PC-9 (cell line): ENCODE results near the gene AHDC1. TPM values are rescaled to one million over a fixed set of nuclear protein-coding genes. Genes with fewer than 3 reads are reported as not detected.

ENCODE experiments used
- BruUV-seq: library from RNA; stranded (reverse); fragments of 400-500 nt; replicated peaks from 2 replicates; lab custom pipeline; 2021; lab: Mats Ljungman, UMichigan
- CTCF ChIA-PET: fragments of 300-600 bp; sonication (Branson Sonifier 250); formaldehyde crosslinking; loops from one replicate; lab custom pipeline; 2022; ENCODE audit warnings: antibody characterized with exemption; lab: Charles Lee
- POLR2A ChIA-PET: fragments of 300-600 bp; sonication (Branson Sonifier 250); formaldehyde crosslinking; loops from one replicate; lab custom pipeline; 2022; ENCODE audit warnings: antibody characterized with exemption; ENCODE audit not compliant: unreplicated experiment; lab: Charles Lee
- DNase-seq, 2 experiments: peaks; one replicate each; pipeline versions ENCODE4 v3.0.0 to v3.0.0-alpha.2; 2015 to 2022; ENCODE audit warnings: mixed read lengths in 1 of 2
- H2AFZ ChIP-seq: fragments of 200-600 bp; sonication (generic); 2 replicates; pipeline ENCODE4 v1.8.1; 2017; ENCODE audit warnings: antibody characterized with exemption
- H3F3A ChIP-seq: fragments of 200-600 bp; sonication (generic); 2 replicates; pipeline ENCODE4 v1.8.1; 2017; ENCODE audit warnings: antibody characterized with exemption, mild to moderate bottlenecking, low read depth; ENCODE audit not compliant: insufficient read depth
- H3K27ac ChIP-seq: fragments of 200-600 bp; sonication (generic); 2 replicates; pipeline ENCODE4 v1.6.1; 2016; ENCODE audit warnings: mixed run types
- H3K27me3 ChIP-seq: fragments of 200-600 bp; sonication (generic); 2 replicates; pipeline ENCODE4 v1.6.1; 2016; ENCODE audit warnings: low read depth, mixed run types; ENCODE audit not compliant: insufficient read depth
- H3K36me3 ChIP-seq: fragments of 200-600 bp; sonication (generic); 2 replicates; pipeline ENCODE4 v1.6.1; 2016; ENCODE audit warnings: low read depth, mixed run types
- H3K4me1 ChIP-seq: fragments of 200-600 bp; sonication (generic); replicated peaks from 2 replicates; pipeline ENCODE4 v1.6.1; 2016; ENCODE audit warnings: mixed run types; ENCODE audit not compliant: insufficient read depth
- H3K4me2 ChIP-seq: fragments of 200-600 bp; sonication (generic); 2 replicates; pipeline ENCODE4 v1.6.1; 2017; ENCODE audit warnings: mixed run types
- H3K4me3 ChIP-seq: fragments of 200-600 bp; sonication (generic); 2 replicates; pipeline ENCODE4 v1.6.1; 2016; ENCODE audit warnings: mixed run types
- H3K79me2 ChIP-seq: fragments of 200-600 bp; sonication (generic); 2 replicates; pipeline ENCODE4 v1.6.1; 2017; ENCODE audit warnings: low read depth, mixed run types
- H3K9me2 ChIP-seq: fragments of 200-600 bp; sonication (generic); 2 replicates; pipeline ENCODE4 v1.8.1; 2017; ENCODE audit warnings: mild to moderate bottlenecking; ENCODE audit not compliant: insufficient read depth
- H3K9me3 ChIP-seq: fragments of 200-600 bp; sonication (generic); 2 replicates; pipeline ENCODE4 v1.8.1; 2016; ENCODE audit warnings: low read depth; ENCODE audit not compliant: insufficient read depth
- H4K20me1 ChIP-seq: fragments of 200-600 bp; sonication (generic); 2 replicates; pipeline ENCODE4 v1.8.1; 2017; ENCODE audit not compliant: insufficient read depth
- EZH2 ChIP-seq: fragments of 200-600 bp; sonication (generic); IDR thresholded peaks from 2 replicates; pipeline ENCODE4 v1.8.0; 2017; ENCODE audit warnings: antibody characterized with exemption, low read depth
- intact Hi-C: fragments of 100-400 bp; cut with micrococcal nuclease; formaldehyde crosslinking; loops from one replicate; pipeline ENCODE4 v1.10.0; 2022; ENCODE audit not compliant: unreplicated experiment
- total RNA-seq: library from RNA; stranded (reverse); gene quantifications from 2 replicates; pipeline ENCODE4 v1.2.3, GENCODE V29; 2021
- TF ChIP-seq, protein P1 (sequence below): fragments of 200-600 bp; sonication (generic); conservative IDR thresholded peaks from 2 replicates; pipeline ENCODE4 v1.6.1; 2017; ENCODE audit warnings: mixed run types, antibody characterized with exemption, mild to moderate bottlenecking, moderate library complexity

The AHDC1 gene
- total RNA-seq, 1 experiment from 2014 or later, result 48.8 TPM

GRCh38 chr1:27552911-27553420 is 51.0 kb downstream of the AHDC1 start:
- Histone ChIP-seq H3K4me1 (peaks cover 13% of the 10 kb centered on the region), H2AFZ (no peak overlapping the region), H3K36me3 (no peaks in the 10 kb centered on the region), H3K4me2 (no peak overlapping the region), H3K79me2 (no peaks in the 10 kb centered on the region), H3K9me3 (no peaks in the 10 kb centered on the region), H3K27me3 (no peaks in the 10 kb centered on the region), H3K27ac (no peak overlapping the region), H4K20me1 (no peaks in the 10 kb centered on the region), H3K9me2 (no peaks in the 10 kb centered on the region), H3K4me3 (no peak overlapping the region), H3F3A (peaks cover 10% of the 10 kb centered on the region)
- ChIA-PET CTCF (no interaction called here), POLR2A (interaction anchor here (0.6 kb wide), 2 partner anchors 60 to 215 kb away, joined by 5 to 51 read pairs; no protein-coding TSS in a partner anchor)
- DNase-seq, result no peak
- TF ChIP-seq EZH2, result no peak
- TF ChIP-seq, protein P1, sequence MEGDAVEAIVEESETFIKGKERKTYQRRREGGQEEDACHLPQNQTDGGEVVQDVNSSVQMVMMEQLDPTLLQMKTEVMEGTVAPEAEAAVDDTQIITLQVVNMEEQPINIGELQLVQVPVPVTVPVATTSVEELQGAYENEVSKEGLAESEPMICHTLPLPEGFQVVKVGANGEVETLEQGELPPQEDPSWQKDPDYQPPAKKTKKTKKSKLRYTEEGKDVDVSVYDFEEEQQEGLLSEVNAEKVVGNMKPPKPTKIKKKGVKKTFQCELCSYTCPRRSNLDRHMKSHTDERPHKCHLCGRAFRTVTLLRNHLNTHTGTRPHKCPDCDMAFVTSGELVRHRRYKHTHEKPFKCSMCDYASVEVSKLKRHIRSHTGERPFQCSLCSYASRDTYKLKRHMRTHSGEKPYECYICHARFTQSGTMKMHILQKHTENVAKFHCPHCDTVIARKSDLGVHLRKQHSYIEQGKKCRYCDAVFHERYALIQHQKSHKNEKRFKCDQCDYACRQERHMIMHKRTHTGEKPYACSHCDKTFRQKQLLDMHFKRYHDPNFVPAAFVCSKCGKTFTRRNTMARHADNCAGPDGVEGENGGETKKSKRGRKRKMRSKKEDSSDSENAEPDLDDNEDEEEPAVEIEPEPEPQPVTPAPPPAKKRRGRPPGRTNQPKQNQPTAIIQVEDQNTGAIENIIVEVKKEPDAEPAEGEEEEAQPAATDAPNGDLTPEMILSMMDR, result no peak
- intact Hi-C loops, result no loop called here
- BruUV-seq, result no TSS peak

GRCh38 chr1:27551953-27552312 is 52.0 kb downstream of the AHDC1 start:
- H3K27me3 ChIP-seq, result no peaks in the 10 kb centered on the region
- TF ChIP-seq EZH2, result no peak
- TF ChIP-seq, protein P1, result no peak
- no peak overlapping the region for H3K4me3 ChIP-seq
- no peak overlapping the region for H3K4me2 ChIP-seq
- no peaks in the 10 kb centered on the region for H4K20me1 ChIP-seq
- peaks cover 5% of the 10 kb centered on the region; the same call in 1 of the 2 replicates for H3F3A ChIP-seq
- intact Hi-C loops, result no loop called here
- H3K79me2 ChIP-seq, result no peaks in the 10 kb centered on the region
- H3K4me1 ChIP-seq, result peaks cover 6% of the 10 kb centered on the region; the same call in 1 of the 2 replicates
- H2AFZ ChIP-seq, result no peak overlapping the region
- BruUV-seq, result no TSS peak
- H3K36me3 ChIP-seq, result no peaks in the 10 kb centered on the region
- no peak for DNase-seq
- POLR2A ChIA-PET, result no interaction called here
- H3K9me2 ChIP-seq, result no peaks in the 10 kb centered on the region
- CTCF ChIA-PET, result interaction anchor here (0.7 kb wide), 1 partner anchor 62 kb away, joined by 3 read pairs; no protein-coding TSS in a partner anchor
- no peaks in the 10 kb centered on the region for H3K9me3 ChIP-seq
- H3K27ac ChIP-seq, result no peak overlapping the region

DNA sequence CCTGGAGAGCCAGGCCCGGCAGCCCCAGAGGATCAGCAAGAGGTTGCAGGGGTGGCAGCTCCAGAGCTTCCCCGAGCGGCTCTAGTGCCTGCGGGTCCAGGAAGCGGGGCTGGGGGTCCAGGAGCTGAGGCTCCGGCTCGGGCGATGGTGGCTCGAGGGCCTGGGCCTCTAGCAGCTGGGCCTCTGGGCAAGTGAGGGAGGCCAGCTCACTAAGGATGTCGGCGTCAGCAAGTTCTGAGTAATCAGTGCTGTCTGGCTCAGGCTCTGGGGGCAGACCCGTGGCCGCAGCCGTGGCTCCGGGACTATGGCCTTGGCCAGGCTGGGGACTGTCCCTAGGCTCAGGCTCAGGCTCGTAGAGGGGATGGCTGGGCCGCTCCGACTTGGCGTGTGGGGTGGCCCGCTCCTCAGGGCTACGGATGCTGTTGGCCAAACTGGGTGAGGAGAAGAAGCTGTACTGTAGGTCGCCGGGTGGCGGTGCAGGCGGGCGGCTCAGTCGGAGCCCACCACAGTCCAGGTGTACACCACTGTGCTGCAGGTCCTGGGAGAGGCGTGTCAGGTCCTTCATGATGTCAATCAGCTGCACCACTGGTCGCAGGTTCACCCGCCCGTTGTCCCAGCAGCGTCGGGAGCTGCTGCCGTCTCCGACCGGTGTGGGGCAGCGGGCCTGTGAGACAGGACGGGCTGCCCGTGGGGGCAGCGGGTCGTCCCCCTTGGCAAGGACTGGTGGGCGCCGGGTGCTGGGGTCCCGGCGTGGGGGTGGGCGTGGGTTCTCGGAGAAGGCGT is 52.6 kb downstream of the AHDC1 start:
- CTCF ChIA-PET, result no interaction called here
- Histone ChIP-seq H3F3A (peaks cover 2% of the 10 kb centered on the region; the same call in 1 of the 2 replicates), H3K9me2 (no peaks in the 10 kb centered on the region), H4K20me1 (no peaks in the 10 kb centered on the region), H3K27ac (no peak overlapping the region), H3K4me3 (no peak overlapping the region), H3K36me3 (no peaks in the 10 kb centered on the region), H3K9me3 (no peaks in the 10 kb centered on the region), H3K4me1 (peaks cover 3% of the 10 kb centered on the region; the same call in 1 of the 2 replicates), H3K79me2 (no peaks in the 10 kb centered on the region), H3K27me3 (no peaks in the 10 kb centered on the region), H3K4me2 (no peak overlapping the region), H2AFZ (no peak overlapping the region)
- POLR2A ChIA-PET, result interaction anchor here (0.7 kb wide), 1 partner anchor 21 kb away, joined by 4 read pairs; no protein-coding TSS in a partner anchor
- DNase-seq, result no peak
- BruUV-seq, result no TSS peak
- intact Hi-C loops, result no loop called here
- TF ChIP-seq, protein P1, result no peak
- TF ChIP-seq EZH2, result no peak
